Fibroblast of lung (primary cell): Measurements from ENCODE around the gene POTEF.
"Not testable (repeated sequence)": the region's sequence is repeated elsewhere in the genome, so short reads cannot be mapped to it uniquely, and the experiment has no call there.

ENCODE experiments used
- EZH2 ChIP-seq: IDR thresholded peaks from 2 replicates; pipeline ENCODE4 v1.5.1; 2012; ENCODE audit warnings: low read length, control low read depth, mild to moderate bottlenecking; ENCODE audit errors: missing control alignments
- TF ChIP-seq, protein P1 (sequence below), 2 donors: IDR thresholded peaks in 1 of 2; conservative IDR thresholded peaks in 1 of 2; 1 replicate in 1 of 2; 2 replicates in 1 of 2; pipeline ENCODE4 v1.5.1; 2011 to 2012; ENCODE audit warnings: low read length in 2 of 2, control low read depth in 1 of 2, inconsistent platforms in 1 of 2, low read depth in 1 of 2, mild to moderate bottlenecking in 1 of 2

DNA sequence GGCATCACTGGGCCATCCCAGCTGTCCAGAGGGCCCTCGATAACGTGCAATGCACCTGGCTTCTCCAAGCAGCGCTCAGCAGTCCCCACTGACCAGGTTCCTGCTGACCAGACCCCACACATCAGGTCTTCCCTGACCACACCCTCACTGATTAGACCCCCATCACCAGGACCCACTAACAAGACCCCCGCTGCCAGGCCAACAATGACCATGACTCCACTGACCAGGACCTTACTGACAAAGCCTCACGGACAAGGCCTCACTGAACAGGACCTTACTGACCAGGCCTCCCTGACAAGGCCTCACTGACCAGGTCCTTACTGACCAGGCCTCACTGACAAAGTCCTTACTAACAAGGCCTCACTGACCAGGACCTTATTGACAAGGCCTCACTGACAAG lies 76.6 kb downstream of the POTEF start:
- TF ChIP-seq, protein P1, sequence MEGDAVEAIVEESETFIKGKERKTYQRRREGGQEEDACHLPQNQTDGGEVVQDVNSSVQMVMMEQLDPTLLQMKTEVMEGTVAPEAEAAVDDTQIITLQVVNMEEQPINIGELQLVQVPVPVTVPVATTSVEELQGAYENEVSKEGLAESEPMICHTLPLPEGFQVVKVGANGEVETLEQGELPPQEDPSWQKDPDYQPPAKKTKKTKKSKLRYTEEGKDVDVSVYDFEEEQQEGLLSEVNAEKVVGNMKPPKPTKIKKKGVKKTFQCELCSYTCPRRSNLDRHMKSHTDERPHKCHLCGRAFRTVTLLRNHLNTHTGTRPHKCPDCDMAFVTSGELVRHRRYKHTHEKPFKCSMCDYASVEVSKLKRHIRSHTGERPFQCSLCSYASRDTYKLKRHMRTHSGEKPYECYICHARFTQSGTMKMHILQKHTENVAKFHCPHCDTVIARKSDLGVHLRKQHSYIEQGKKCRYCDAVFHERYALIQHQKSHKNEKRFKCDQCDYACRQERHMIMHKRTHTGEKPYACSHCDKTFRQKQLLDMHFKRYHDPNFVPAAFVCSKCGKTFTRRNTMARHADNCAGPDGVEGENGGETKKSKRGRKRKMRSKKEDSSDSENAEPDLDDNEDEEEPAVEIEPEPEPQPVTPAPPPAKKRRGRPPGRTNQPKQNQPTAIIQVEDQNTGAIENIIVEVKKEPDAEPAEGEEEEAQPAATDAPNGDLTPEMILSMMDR (conservative IDR thresholded peaks at IDR 0.05 in 1 of 2, IDR thresholded peaks at IDR 0.05 in 1 of 2; ENCODE audit: low read depth in 1 of 2, low read length in 2 of 2), result not testable (repeated sequence)
- TF ChIP-seq EZH2, result not testable (repeated sequence)
